ENCODE measurements around the gene ABCB10.

The ABCB10 gene

DNA sequence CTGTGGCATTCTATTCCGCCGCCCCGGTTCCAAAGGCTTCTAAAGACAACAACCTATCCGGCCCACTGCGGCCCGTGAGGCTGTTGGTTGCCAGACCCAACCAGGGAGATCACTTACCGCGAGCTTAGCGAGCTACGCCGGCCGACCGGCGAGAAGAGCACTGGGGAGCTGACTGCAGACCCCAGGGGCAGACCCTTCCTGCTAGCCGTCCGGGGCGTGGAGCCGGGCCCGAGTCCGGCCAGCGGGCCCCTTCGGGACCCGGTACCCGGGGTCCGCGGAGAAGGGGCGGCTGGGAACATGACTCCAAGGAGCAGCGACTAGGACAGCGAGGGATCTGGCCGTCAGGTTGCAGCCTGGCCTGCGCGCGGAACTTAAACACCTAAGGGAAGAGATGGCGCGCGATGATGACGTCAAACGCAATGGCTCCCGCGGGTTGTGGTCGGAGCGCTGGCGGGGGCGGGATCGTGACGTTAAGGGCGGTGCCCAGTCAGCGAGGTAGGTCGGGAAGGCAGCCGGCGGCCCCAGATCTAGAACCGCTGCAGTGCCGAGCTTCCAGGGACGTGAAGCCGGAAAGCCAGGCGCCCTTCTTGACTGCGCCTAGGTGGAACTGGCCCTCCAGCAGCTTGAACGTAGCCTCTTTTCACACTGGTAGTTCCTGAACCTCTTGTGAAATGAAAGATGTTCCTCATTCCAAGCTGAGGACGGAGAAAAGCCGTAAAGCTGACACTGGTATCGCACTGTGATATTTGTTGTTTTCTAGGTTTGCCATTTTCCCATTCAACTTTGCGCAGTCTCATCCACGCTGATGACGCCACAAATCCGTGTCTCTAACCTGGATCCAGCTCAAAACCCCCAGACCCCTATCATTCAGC, 50.3 kb downstream of the ABCB10 start, which contains the start of gene NUP133:
Gene NUP133 (minus strand): TSS at position 391 of the 872 bp plus-strand sequence. CDS start 92 bp downstream, at position 299.
- H3K9me3 Mint-ChIP-seq, result no peaks in the 10 kb centered on the region
- peak within 1 kb of the TSS; percentile 95 for H3K27ac Mint-ChIP-seq
- peak within 1 kb of the TSS; percentile 93 for H3K4me3 Mint-ChIP-seq
- peaks cover 28% of the 10 kb centered on the region for H3K4me1 Mint-ChIP-seq
- H3K27me3 Mint-ChIP-seq (ENCODE audit: low read depth, poor library complexity), result peaks cover 3% of the 10 kb centered on the region
- peaks cover 12% of the 10 kb centered on the region for H3K36me3 Mint-ChIP-seq (ENCODE audit: low read depth)
- TF ChIP-seq, protein P1, sequence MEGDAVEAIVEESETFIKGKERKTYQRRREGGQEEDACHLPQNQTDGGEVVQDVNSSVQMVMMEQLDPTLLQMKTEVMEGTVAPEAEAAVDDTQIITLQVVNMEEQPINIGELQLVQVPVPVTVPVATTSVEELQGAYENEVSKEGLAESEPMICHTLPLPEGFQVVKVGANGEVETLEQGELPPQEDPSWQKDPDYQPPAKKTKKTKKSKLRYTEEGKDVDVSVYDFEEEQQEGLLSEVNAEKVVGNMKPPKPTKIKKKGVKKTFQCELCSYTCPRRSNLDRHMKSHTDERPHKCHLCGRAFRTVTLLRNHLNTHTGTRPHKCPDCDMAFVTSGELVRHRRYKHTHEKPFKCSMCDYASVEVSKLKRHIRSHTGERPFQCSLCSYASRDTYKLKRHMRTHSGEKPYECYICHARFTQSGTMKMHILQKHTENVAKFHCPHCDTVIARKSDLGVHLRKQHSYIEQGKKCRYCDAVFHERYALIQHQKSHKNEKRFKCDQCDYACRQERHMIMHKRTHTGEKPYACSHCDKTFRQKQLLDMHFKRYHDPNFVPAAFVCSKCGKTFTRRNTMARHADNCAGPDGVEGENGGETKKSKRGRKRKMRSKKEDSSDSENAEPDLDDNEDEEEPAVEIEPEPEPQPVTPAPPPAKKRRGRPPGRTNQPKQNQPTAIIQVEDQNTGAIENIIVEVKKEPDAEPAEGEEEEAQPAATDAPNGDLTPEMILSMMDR (IDR thresholded peaks at IDR 0.05), result no peak
- peak; percentile 99 for DNase-seq

DNA sequence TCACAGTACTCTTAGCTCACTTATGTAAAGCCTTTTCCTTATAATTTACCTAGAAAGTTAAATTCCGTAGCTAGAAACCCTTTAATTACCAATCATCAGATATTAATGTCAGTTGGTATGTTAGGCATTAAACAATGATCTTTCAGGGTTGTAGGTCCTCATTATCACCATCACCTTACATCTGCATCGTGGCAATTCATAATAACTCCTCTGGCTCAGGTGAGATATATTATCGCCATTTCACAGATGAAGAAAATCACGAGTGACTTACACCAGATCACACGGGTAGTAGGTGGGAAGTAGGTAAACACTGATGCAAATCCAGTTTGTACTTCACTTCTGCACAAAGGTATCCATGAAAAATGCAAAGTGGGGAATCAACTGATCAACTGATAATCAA, 51.0 kb downstream of the ABCB10 start:
- H3K4me3 Mint-ChIP-seq, result peak overlapping the region; percentile 93
- H3K27me3 Mint-ChIP-seq (ENCODE audit: low read depth, poor library complexity), result peaks cover 3% of the 10 kb centered on the region
- peak overlapping the region; percentile 95 for H3K27ac Mint-ChIP-seq
- TF ChIP-seq, protein P1 (IDR thresholded peaks at IDR 0.05), result no peak
- H3K36me3 Mint-ChIP-seq (ENCODE audit: low read depth), result peaks cover 17% of the 10 kb centered on the region
- no peaks in the 10 kb centered on the region for H3K9me3 Mint-ChIP-seq
- peaks cover 28% of the 10 kb centered on the region for H3K4me1 Mint-ChIP-seq
- no peak for DNase-seq

DNA sequence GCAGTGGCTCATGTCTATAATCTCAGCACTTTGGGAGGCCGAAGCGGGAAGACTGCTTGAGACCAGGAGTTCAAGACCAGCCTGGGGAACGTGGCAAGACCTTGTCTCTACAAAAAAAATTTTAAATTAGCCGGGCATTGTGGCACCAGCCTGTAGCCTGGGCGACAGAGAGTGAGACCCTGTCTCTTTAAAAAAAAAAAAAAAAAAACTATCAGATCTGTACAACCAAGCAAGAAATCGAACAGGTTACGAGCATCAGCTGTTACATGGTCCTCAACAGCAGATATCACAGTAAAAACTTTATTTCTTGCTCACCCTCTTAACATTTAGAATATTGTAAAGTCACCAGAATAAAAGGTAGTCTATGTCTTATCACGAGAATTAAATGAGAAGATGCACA, 51.9 kb downstream of the ABCB10 start:
- H3K4me3 Mint-ChIP-seq, result peak overlapping the region; percentile 93
- H3K27me3 Mint-ChIP-seq (ENCODE audit: low read depth, poor library complexity), result peaks cover 3% of the 10 kb centered on the region
- DNase-seq, result no peak
- H3K27ac Mint-ChIP-seq, result peak overlapping the region; percentile 68
- peaks cover 28% of the 10 kb centered on the region for H3K4me1 Mint-ChIP-seq
- TF ChIP-seq, protein P1 (IDR thresholded peaks at IDR 0.05), result no peak
- H3K9me3 Mint-ChIP-seq, result no peaks in the 10 kb centered on the region
- H3K36me3 Mint-ChIP-seq (ENCODE audit: low read depth), result peaks cover 21% of the 10 kb centered on the region

DNA sequence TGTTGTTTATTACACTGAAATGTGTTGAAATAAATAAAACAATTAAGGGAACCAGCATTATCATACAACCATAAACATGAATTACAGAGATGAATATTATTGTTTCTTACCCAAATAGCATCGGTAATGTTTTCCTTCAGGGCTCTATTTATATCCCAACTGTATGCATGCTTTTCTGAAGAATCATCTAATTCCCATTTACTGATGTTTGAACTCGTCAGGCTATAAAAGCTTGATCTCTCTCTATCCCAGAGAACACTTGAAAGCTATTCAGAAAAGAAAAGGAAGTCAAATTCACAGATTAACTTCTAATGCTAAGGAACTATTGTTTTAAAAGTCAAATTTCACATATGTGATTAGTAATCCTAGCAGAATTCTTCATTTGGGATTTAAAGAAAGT, 62.7 kb downstream of the ABCB10 start:
- H3K4me3 Mint-ChIP-seq, result no peak overlapping the region
- H3K4me1 Mint-ChIP-seq, result no peaks in the 10 kb centered on the region
- no peaks in the 10 kb centered on the region for H3K27me3 Mint-ChIP-seq (ENCODE audit: low read depth, poor library complexity)
- no peak for DNase-seq
- H3K9me3 Mint-ChIP-seq, result no peaks in the 10 kb centered on the region
- H3K27ac Mint-ChIP-seq, result no peak overlapping the region
- TF ChIP-seq, protein P1 (IDR thresholded peaks at IDR 0.05), result no peak
- H3K36me3 Mint-ChIP-seq (ENCODE audit: low read depth), result peaks cover 77% of the 10 kb centered on the region

DNA sequence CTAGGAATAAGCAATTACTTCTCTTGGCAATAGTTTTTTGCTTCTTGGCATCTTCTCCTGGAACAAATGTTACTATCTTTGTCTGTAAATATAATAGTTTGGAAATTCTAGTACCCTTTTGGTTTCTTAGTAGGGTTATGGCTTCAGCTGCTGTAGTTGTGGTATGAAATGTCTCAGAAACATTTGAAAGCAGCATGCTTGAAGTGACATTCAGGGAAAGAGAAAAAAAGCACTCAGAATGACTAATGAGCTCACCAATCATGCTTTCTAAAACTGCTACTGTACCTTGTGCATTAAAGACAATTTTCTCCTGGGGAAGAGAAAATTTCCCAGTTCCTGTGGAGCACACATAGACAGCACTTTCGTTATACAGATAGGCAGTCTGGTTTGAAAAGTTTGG, 71.3 kb downstream of the ABCB10 start:
- no peak for DNase-seq
- Mint-ChIP-seq H3K27me3 (ENCODE audit: low read depth, poor library complexity) (no peaks in the 10 kb centered on the region), H3K27ac (no peak overlapping the region), H3K4me1 (no peaks in the 10 kb centered on the region), H3K36me3 (ENCODE audit: low read depth) (peaks cover 70% of the 10 kb centered on the region), H3K9me3 (no peaks in the 10 kb centered on the region), H3K4me3 (no peak overlapping the region)
- TF ChIP-seq, protein P1 (IDR thresholded peaks at IDR 0.05), result no peak

DNA sequence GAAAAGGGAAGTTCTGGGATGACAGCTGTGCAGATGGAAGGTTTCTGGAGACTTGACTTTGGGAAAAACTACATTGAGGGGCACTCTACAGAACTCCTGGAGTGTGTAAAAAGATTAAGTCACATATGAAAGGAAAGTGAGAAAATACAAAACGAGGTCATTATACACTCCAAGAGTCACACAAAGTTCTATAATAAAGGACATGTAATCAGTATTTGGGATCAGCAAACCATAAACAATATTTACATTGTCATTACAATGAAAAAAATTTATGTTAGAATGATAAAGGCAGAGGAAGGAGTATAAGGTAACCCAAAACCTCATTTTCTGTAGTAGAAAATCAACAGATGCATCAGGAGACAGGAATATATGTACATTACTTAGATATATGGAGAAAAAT, 73.2 kb downstream of the ABCB10 start:
- no peak for DNase-seq
- Mint-ChIP-seq H3K4me3 (no peak overlapping the region), H3K27me3 (ENCODE audit: low read depth, poor library complexity) (no peaks in the 10 kb centered on the region), H3K4me1 (peaks cover under 1% of the 10 kb centered on the region), H3K36me3 (ENCODE audit: low read depth) (peaks cover 68% of the 10 kb centered on the region), H3K9me3 (no peaks in the 10 kb centered on the region), H3K27ac (no peak overlapping the region)
- TF ChIP-seq, protein P1 (IDR thresholded peaks at IDR 0.05), result no peak
